ENCODE data around the gene P2RY8.

- TF ChIP-seq CTCF (IDR thresholded peaks at IDR 0.05) (no peak), POLR2A (IDR thresholded peaks at IDR 0.05) (no peak)
Measured at GRCh38 chrX:1526565-1526964, 10.4 kb downstream of the P2RY8 start.

All from gastroesophageal sphincter (tissue), 3 donors.